ENCODE measurements around the gene TMEM163.

The TMEM163 gene

GRCh38 chr2:134636714-134637113 is 82.1 kb downstream of the TMEM163 start:
- H3K27ac ChIP-seq = no peak overlapping the region
- DNase-seq (ENCODE audit: low spot score) = no peak
- ChIA-PET POLR2A (ENCODE audit: low non-redundant PET) (no interaction called here), CTCF (no interaction called here)
- no peak for TF ChIP-seq CTCF (conservative IDR thresholded peaks at IDR 0.05; ENCODE audit: low read depth)

GRCh38 chr2:134634054-134634753 is 84.6 kb downstream of the TMEM163 start:
- TF ChIP-seq CTCF (conservative IDR thresholded peaks at IDR 0.05; ENCODE audit: low read depth) = no peak
- CTCF ChIA-PET = no interaction called here
- DNase-seq (ENCODE audit: low spot score) = no peak
- POLR2A ChIA-PET (ENCODE audit: low non-redundant PET) = no interaction called here
- no peak overlapping the region for H3K27ac ChIP-seq

- H3K27ac ChIP-seq = no peak overlapping the region
- no peak for DNase-seq (ENCODE audit: low spot score)
- TF ChIP-seq CTCF (conservative IDR thresholded peaks at IDR 0.05; ENCODE audit: low read depth) = no peak
- ChIA-PET CTCF (interaction anchor here (0.6 kb wide), 1 partner anchor 31 kb away, joined by 3 read pairs; no protein-coding TSS in a partner anchor), POLR2A (ENCODE audit: low non-redundant PET) (no interaction called here)
These were observed 88.2 kb downstream of the TMEM163 start for GRCh38 chr2:134630504-134631159.

DNA sequence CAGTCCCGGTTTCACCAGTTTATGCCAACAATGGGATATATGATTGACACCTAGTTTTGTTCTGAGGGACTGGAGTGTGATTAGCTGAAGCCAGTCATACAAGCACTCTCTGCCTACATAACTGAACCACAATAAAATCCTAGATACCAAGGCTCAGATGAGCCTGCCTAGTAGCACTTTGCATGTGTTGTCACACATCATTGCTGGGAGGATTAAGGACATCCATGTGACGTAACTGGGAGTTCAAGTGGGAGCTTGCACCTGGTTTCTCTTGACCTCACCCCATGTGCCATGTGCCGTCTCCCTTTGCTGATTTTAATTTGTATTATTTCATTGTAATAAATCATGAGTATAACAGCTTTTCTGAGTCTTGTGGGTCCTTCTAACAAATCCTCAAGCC is 90.3 kb downstream of the TMEM163 start:
- no peak overlapping the region for H3K27ac ChIP-seq
- ChIA-PET POLR2A (ENCODE audit: low non-redundant PET) (no interaction called here), CTCF (no interaction called here)
- DNase-seq (ENCODE audit: low spot score) = no peak
- TF ChIP-seq CTCF (conservative IDR thresholded peaks at IDR 0.05; ENCODE audit: low read depth) = no peak

DNA sequence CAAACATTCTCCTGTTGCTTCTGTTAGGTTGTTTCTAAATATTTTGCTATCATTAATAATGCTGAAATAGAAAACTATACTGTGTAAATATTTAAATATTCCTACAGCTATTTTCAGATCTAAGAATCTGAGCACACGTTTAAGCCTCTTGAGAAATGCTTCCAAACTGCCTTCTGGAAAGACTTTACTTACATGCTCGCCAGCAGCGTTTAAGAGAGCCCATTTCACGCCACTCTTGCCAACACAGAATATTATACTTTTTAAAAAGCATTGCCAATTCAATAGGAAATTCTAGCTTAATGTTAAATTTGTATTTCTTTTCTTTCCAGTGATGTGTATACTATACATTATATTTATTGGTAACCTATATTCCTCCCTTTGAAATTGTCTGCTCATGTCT is 92.0 kb downstream of the TMEM163 start:
- TF ChIP-seq CTCF (conservative IDR thresholded peaks at IDR 0.05; ENCODE audit: low read depth) = no peak
- no peak overlapping the region for H3K27ac ChIP-seq
- ChIA-PET CTCF (no interaction called here), POLR2A (ENCODE audit: low non-redundant PET) (no interaction called here)
- no peak for DNase-seq (ENCODE audit: low spot score)

DNA sequence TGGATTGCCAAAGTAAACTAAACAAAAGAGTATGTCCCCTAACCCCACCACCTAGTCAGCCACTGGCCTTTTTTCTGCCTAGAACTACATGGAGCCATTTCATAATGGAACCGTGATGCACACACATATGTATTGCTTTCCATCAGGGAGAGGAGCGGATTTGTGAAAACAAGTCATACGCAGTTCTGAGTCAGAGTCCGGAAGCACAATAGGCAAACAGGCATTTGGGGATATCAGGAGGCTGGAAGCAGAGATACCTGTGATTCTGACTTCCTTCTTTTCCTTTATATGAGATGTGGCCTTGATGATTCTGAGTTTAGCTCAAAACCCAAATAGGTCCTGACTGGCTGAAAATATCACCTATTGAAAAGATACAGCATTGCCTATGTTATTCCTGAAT is 93.5 kb downstream of the TMEM163 start:
- ChIA-PET POLR2A (ENCODE audit: low non-redundant PET) (no interaction called here), CTCF (interaction anchor here (0.7 kb wide), 1 partner anchor 887 kb away, joined by 3 read pairs; no protein-coding TSS in a partner anchor)
- no peak overlapping the region for H3K27ac ChIP-seq
- TF ChIP-seq CTCF (conservative IDR thresholded peaks at IDR 0.05; ENCODE audit: low read depth) = no peak
- DNase-seq (ENCODE audit: low spot score) = no peak

Data from RWPE1 (cell line).